Kidney tubule cell (primary cell): ENCODE results near the gene PIGZ.

Experiments
- DNase-seq: peaks from one replicate; pipeline ENCODE4 v3.0.0-alpha.2; 2018; ENCODE audit warnings: low spot score

PIGZ gene

GRCh38 chr3:196981657-196982056 lies 13.0 kb upstream of the PIGZ start:
- no peak for DNase-seq

DNA sequence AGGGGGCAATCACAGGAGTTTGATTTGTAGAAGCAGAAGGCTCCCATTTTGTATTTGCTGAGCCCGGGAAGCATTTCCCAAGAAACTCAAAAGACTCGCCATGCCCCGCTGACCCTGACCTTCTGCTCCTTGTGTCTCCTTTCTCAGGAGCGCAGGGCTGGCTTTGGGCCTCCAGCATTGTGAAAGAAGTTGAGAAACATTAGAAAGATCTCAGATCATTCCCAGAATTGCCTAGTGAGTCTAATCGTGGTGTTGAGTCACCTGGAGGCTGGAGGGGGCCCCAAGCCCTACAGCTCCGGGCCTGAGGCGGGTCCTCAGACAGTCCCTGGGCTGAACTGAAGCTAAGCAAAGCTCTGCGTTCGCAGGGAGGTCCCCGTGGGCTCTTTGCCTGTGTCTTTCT lies 10.9 kb upstream of the PIGZ start:
- peak; percentile 43 for DNase-seq

- DNase-seq = no peak
Measured at GRCh38 chr3:196976941-196977340, 8.3 kb upstream of the PIGZ start.

GRCh38 chr3:196975349-196975748 lies 6.7 kb upstream of the PIGZ start:
- DNase-seq = no peak

DNA sequence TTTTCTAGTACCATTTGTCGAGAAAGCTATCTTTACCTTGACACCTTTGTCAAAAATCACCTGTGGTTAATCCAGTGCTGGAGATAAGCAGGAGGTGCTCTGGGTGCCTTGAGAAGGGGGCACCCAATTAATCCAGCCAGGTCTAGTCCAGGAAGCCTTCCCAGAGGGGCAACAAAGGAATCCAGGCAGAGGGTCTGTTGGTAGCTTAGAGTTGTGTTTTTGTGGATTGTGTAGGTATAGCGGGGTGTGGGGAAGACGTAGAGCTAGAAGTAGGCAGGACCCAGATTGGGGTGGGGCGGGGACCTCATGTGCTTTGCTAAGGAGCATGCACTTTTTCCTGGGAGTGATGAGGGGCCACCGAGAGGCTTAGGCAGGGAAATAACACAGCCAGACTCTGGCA lies 6.0 kb upstream of the PIGZ start:
- DNase-seq = no peak

DNA sequence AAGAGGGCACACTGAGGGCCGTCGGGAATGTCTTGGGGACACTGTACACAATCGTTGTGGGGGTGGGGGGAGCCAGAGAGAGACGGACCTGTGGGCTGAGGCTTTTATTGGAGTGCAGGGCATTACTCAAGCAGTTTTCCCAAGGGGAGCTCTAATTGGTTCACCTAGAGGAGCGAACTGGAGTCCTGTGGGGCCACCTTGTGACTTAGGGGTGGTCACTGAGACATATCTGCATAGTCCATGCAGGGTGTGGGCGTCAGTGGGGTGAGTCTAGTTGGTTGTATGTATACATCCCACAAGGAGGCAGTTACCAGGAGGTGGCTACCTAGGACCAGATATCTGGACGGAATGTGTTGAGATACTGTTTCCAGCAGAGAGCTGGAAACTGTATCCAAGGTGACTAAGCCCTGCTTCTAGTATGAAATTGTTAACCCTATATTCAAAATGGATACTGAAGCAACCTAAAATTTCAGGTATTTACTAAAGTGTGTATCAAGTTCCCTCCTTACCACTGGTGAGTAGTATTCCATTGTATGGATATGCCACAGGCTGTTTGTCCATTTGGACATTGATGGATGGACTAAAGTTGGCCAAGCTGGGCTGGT lies 2.6 kb upstream of the PIGZ start:
- DNase-seq = no peak

- no peak for DNase-seq
Measured at GRCh38 chr3:196970547-196971093, 2.0 kb upstream of the PIGZ start.

DNA sequence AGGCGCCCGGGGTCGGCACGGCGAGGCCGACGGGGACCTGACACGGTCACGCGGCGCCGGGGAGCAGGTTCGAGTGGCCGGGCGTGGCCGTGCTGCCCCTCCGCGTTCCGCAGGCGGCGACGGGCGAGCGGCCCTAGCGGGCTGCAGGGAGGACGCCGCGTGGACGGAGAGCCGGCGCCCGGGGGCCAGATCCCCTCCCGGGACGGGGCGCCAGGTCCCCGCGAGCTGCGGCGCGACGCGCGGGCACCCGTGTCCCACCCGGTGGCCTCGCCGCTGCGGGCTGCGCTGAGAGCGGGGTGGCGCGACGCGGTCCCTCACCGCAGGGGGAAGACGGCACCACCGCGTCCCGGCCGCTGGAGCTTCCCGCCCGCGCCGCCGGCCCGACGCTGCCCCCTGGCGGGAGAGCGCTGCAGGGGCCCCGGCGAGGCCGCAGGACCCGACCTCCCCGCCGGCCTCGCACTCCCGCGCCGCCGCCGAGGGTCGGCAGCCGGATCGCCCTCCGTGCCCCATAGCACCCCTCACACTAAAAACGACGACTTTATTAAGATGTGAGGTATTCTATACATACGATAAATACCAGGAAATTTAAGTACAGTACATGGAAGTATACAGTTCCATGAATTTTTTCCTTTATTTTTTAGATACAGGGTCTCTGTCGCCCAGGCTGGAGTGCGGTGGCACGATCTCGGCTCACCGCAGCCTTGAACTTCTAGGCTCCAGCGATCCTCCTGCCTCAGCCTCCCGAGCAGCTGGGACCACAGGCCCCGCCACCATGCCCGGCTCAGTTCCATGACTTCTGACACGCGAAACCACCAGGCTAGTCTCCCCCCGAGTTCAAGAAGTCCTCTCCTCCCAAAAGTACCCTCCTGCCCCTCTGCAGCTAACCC lies 1.3 kb upstream of the PIGZ start:
- DNase-seq = peak; percentile 66

DNA sequence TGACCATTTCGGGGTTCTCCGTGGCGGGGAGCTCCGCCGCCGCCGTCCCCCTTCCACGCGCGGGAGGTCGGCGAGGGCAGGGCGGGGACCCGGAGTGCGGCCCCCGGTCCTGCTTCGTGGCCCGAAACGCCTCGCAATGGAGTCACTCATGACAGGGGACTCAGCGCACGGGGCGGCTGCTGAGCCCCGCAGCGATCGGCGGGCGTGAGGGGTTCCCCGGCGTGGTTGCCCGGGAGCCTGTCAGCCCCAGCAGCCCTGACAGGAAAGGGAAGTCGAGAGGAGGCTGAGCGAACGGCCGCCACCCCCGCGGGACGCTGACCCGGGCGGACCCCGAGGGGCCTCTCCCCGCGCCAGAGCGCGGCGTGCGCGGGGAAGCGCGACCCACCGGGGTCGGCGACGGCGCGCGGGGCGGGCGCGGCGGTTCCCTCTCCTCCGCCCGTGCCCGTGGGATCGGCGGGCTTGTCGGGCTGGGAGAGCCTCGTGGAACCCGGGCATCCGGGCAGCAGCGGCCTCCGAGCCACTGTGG lies 564 bp upstream of the PIGZ start:
- DNase-seq = peak; percentile 22

- no peak for DNase-seq
Measured at GRCh38 chr3:196967412-196968232, 1.0 kb downstream of the PIGZ start.

GRCh38 chr3:196966526-196967401 lies 1.9 kb downstream of the PIGZ start:
- DNase-seq = no peak

GRCh38 chr3:196965804-196966173 lies 2.8 kb downstream of the PIGZ start:
- DNase-seq = no peak

DNA sequence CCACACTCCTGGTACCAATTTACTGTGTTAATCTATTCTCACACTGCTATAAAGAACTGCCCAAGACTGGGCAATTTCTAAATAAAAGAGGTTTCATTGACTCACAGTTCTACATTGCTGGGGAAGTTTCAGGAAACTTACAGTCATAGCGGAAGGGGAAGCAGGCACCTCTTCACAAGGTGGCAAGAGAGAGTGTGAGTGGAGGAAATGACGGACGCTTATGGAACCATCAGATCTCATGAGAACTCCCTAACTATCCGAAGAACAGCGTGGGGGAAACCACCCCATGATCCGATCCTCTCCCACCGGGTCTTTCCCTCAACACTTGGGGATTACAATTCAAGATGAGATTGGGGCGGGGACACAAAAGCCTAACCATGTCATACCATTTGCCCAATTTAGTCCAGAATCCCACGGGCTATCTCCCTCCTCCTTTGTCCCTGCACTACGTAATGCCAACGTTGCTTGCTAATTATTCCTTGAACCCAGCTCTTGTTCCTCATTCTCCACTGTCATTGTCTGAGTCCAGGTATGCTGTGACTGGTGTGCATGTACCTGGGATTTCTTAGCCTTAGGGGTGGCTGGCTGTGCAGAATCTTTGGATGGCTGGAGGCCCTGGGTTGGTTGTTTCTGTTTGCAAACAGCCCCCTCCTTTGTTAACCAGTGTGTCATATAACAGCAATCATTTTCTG lies 3.4 kb downstream of the PIGZ start:
- DNase-seq = no peak

- DNase-seq = no peak
Measured at GRCh38 chr3:196963631-196963953, 5.0 kb downstream of the PIGZ start.

- DNase-seq = no peak
Measured at GRCh38 chr3:196962930-196963630, 5.6 kb downstream of the PIGZ start.

GRCh38 chr3:196962108-196962929 lies 6.3 kb downstream of the PIGZ start:
- DNase-seq = no peak

DNA sequence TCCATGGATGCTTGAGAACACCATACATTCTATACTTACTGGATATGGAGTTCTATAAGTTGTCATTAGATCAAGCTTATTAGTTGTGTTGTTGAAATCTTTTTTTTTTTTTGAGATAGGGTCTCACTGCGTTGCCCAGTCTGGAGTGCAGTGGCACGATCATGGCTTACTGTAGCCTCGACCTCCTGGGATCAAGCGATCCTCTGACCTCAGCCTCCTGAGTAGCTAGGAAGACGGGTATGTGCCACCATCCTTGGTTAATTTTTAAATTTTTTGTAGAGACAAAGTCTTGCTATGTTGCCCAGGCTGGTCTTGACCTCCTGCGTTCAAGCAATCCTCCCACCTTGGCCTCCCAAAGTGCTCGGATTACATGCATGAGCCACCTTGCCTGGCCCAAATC lies 13.8 kb downstream of the PIGZ start:
- DNase-seq = no peak

- DNase-seq = no peak
Measured at GRCh38 chr3:196951371-196951770, 17.3 kb downstream of the PIGZ start.

- no peak for DNase-seq
Measured at GRCh38 chr3:196949750-196950149, 18.9 kb downstream of the PIGZ start.
